GM12891 (cell line): ENCODE data around the gene ATP8A2.

ENCODE experiments used
- PAX5 ChIP-seq: IDR thresholded peaks from 2 replicates; pipeline ENCODE4 v1.6.1; 2011; ENCODE audit warnings: low read length, moderate library complexity, mild to moderate bottlenecking; ENCODE audit not compliant: insufficient read depth, severe bottlenecking
- POLR2A ChIP-seq: IDR thresholded peaks from 2 replicates; pipeline ENCODE4 v1.6.1; 2011; ENCODE audit warnings: low read depth, low read length, control low read depth
- POLR2AphosphoS5 ChIP-seq: IDR thresholded peaks from 2 replicates; pipeline ENCODE4 v1.6.1; 2011; ENCODE audit warnings: low read depth, low read length, control low read depth
- POU2F2 ChIP-seq: IDR thresholded peaks from 2 replicates; pipeline ENCODE4 v1.6.1; 2011; ENCODE audit warnings: low read depth, mild to moderate bottlenecking, control low read depth, low read length, moderate library complexity
- SPI1 ChIP-seq: IDR thresholded peaks from 2 replicates; pipeline ENCODE4 v1.6.1; 2011; ENCODE audit warnings: low read depth, low read length, control low read depth
- TAF1 ChIP-seq: IDR thresholded peaks from 2 replicates; pipeline ENCODE4 v1.6.1; 2011; ENCODE audit warnings: low read depth, low read length, control low read depth

GRCh38 chr13:26061947-26062346 lies 690.2 kb downstream of the ATP8A2 start:
- no peak for TF ChIP-seq POLR2AphosphoS5
- TF ChIP-seq POLR2A: no peak
- TF ChIP-seq SPI1: no peak
- TF ChIP-seq TAF1: no peak
- no peak for TF ChIP-seq PAX5
- no peak for TF ChIP-seq POU2F2
